H9 (cell line): Measurements from ENCODE around the gene EYA4. TPM values are rescaled to one million over a fixed set of nuclear protein-coding genes. Genes with fewer than 3 reads are reported as not detected.

ENCODE experiments used
- DNase-seq: peaks from one replicate; pipeline ENCODE4 v3.0.0-alpha.2; 2017
- H2AFZ ChIP-seq: one replicate; pipeline ENCODE4 v1.6.1; 2013; ENCODE audit warnings: mild to moderate bottlenecking, low read length, control low read depth, moderate library complexity
- H2AK5ac ChIP-seq: 2 replicates; pipeline ENCODE4 v1.6.1; 2013; ENCODE audit warnings: low read length, control low read depth, mixed read lengths; ENCODE audit not compliant: insufficient read length
- H2BK120ac ChIP-seq: one replicate; pipeline ENCODE4 v1.6.1; 2013; ENCODE audit warnings: low read depth, mild to moderate bottlenecking, low read length, control low read depth, inconsistent platforms; ENCODE audit not compliant: poor library complexity, severe bottlenecking
- H2BK12ac ChIP-seq: 2 replicates; pipeline ENCODE4 v1.6.1; 2013; ENCODE audit warnings: low read length, control low read depth, mixed read lengths, low read depth; ENCODE audit not compliant: insufficient read length
- H2BK15ac ChIP-seq: 2 replicates; pipeline ENCODE4 v1.6.1; 2013; ENCODE audit warnings: low read depth, low read length, control low read depth
- H2BK20ac ChIP-seq: one replicate; pipeline ENCODE4 v1.6.1; 2013; ENCODE audit warnings: low read depth, mild to moderate bottlenecking, low read length, control low read depth, inconsistent platforms; ENCODE audit not compliant: poor library complexity, severe bottlenecking
- H2BK5ac ChIP-seq: 2 replicates; pipeline ENCODE4 v1.6.1; 2013; ENCODE audit warnings: low read length, control low read depth, mixed read lengths; ENCODE audit not compliant: insufficient read length
- H3K14ac ChIP-seq: 2 replicates; pipeline ENCODE4 v1.6.1; 2013; ENCODE audit warnings: low read length, control low read depth; ENCODE audit not compliant: insufficient read depth
- H3K18ac ChIP-seq: 2 replicates; pipeline ENCODE4 v1.6.1; 2013; ENCODE audit warnings: low read depth, mild to moderate bottlenecking, mixed read lengths, low read length, control low read depth; ENCODE audit not compliant: insufficient read length
- H3K23ac ChIP-seq: 2 replicates; pipeline ENCODE4 v1.6.1; 2013; ENCODE audit warnings: low read length, control low read depth, mixed read lengths, low read depth; ENCODE audit not compliant: insufficient read length
- H3K23me2 ChIP-seq: 2 replicates; pipeline ENCODE4 v1.6.1; 2013; ENCODE audit warnings: low read depth, mild to moderate bottlenecking, mixed read lengths, low read length, control low read depth; ENCODE audit not compliant: insufficient read length, poor library complexity, severe bottlenecking
- H3K27ac ChIP-seq: 2 replicates; pipeline ENCODE4 v1.5.1; 2013; ENCODE audit warnings: low read length, control low read depth, mixed read lengths, low read depth; ENCODE audit not compliant: insufficient read length
- H3K27me3 ChIP-seq: 2 replicates; pipeline ENCODE4 v1.6.1; 2013; ENCODE audit warnings: low read length, control low read depth, inconsistent platforms; ENCODE audit not compliant: insufficient read depth
- H3K4ac ChIP-seq: 2 replicates; pipeline ENCODE4 v1.6.1; 2013; ENCODE audit warnings: low read depth, mild to moderate bottlenecking, control low read depth, inconsistent platforms, low read length, moderate library complexity
- H3K4me1 ChIP-seq: 2 replicates; pipeline ENCODE4 v1.6.1; 2013; ENCODE audit warnings: low read length, control low read depth, inconsistent platforms; ENCODE audit not compliant: insufficient read depth
- H3K4me2 ChIP-seq: 2 replicates; pipeline ENCODE4 v1.6.1; 2013; ENCODE audit warnings: low read length, control low read depth, mixed read lengths; ENCODE audit not compliant: insufficient read length, insufficient read depth
- H3K56ac ChIP-seq: 2 replicates; pipeline ENCODE4 v1.6.1; 2013; ENCODE audit warnings: low read depth, mild to moderate bottlenecking, mixed read lengths, low read length, control low read depth; ENCODE audit not compliant: insufficient read length
- H3K79me1 ChIP-seq: 2 replicates; pipeline ENCODE4 v1.6.1; 2013; ENCODE audit warnings: low read depth, mild to moderate bottlenecking, moderate library complexity, low read length, control low read depth, inconsistent platforms; ENCODE audit not compliant: insufficient read depth, poor library complexity, severe bottlenecking
- H3K79me2 ChIP-seq: 2 replicates; pipeline ENCODE4 v1.6.1; 2013; ENCODE audit warnings: low read length, control low read depth, inconsistent platforms; ENCODE audit not compliant: insufficient read depth
- H3K9ac ChIP-seq: 2 replicates; pipeline ENCODE4 v1.6.1; 2013; ENCODE audit warnings: low read length, control low read depth, mixed read lengths; ENCODE audit not compliant: insufficient read length; ENCODE audit errors: extremely low read depth
- H3K9me3 ChIP-seq: one replicate; pipeline ENCODE4 v1.6.1; 2013; ENCODE audit warnings: low read depth, low read length, inconsistent platforms; ENCODE audit not compliant: control insufficient read depth
- H3T11ph ChIP-seq: one replicate; pipeline ENCODE4 v1.6.1; 2013; ENCODE audit warnings: mild to moderate bottlenecking, low read length, control low read depth, inconsistent platforms
- H4K20me1 ChIP-seq: one replicate; pipeline ENCODE4 v1.6.1; 2013; ENCODE audit not compliant: control insufficient read depth, insufficient read length, insufficient read depth
- H4K5ac ChIP-seq: 2 replicates; pipeline ENCODE4 v1.6.1; 2013; ENCODE audit warnings: low read depth, mild to moderate bottlenecking, mixed read lengths, low read length, control low read depth; ENCODE audit not compliant: insufficient read length
- H4K8ac ChIP-seq: replicated peaks from 2 replicates; pipeline ENCODE4 v1.6.1; 2013; ENCODE audit warnings: low read length, control low read depth, mixed read lengths, low read depth; ENCODE audit not compliant: insufficient read length
- H4K91ac ChIP-seq: 2 replicates; pipeline ENCODE4 v1.6.1; 2013; ENCODE audit warnings: low read depth, mild to moderate bottlenecking, moderate library complexity, mixed read lengths, low read length, control low read depth; ENCODE audit not compliant: insufficient read length
- H3K27ac Mint-ChIP-seq, 3 experiments: 2 replicates in 2 of 3; 3 replicates in 1 of 3; pipeline ENCODE4 v1.8.0; 2020 to 2021; ENCODE audit warnings: mixed read lengths in 3 of 3, mild to moderate bottlenecking in 1 of 3, moderate library complexity in 1 of 3
- H3K27me3 Mint-ChIP-seq: 2 replicates; pipeline ENCODE4 v1.8.0; 2021; ENCODE audit warnings: low read depth, mild to moderate bottlenecking, moderate library complexity, mixed read lengths
- H3K36me3 Mint-ChIP-seq, 3 experiments: 2 replicates in 2 of 3; 3 replicates in 1 of 3; pipeline ENCODE4 v1.8.0; 2020 to 2021; ENCODE audit warnings: low read depth in 3 of 3, mixed read lengths in 3 of 3; ENCODE audit not compliant: insufficient read depth in 1 of 3
- H3K4me1 Mint-ChIP-seq, 2 experiments: 2 replicates each; pipeline ENCODE4 v1.8.0; 2020; ENCODE audit warnings: mixed read lengths in 2 of 2
- H3K4me3 Mint-ChIP-seq, 2 experiments: 2 replicates in 1 of 2; 3 replicates in 1 of 2; pipeline ENCODE4 v1.8.0; 2020 to 2021; ENCODE audit warnings: mild to moderate bottlenecking in 2 of 2, mixed read lengths in 2 of 2, moderate library complexity in 1 of 2
- H3K9me3 Mint-ChIP-seq, 2 experiments: 2 replicates in 1 of 2; 3 replicates in 1 of 2; pipeline ENCODE4 v1.8.0; 2020; ENCODE audit warnings: mild to moderate bottlenecking in 2 of 2, mixed read lengths in 2 of 2, moderate library complexity in 1 of 2
- WGBS: extraction: QIAGEN DNeasy Blood & Tissue Kit; methylation state at CpG from one replicate; pipeline ENCODE4 v1.1.7; 2013; ENCODE audit warnings: missing lambda C conversion rate, low lambda C conversion rate, mixed read lengths; ENCODE audit not compliant: insufficient read length; ENCODE audit errors: extremely low coverage; 5-methylcytosine and 5-hydroxymethylcytosine counted together
- total RNA-seq: library from RNA; stranded (reverse); gene quantifications from 2 replicates; pipeline ENCODE4 v1.2.1, GENCODE V29; 2021
- TF ChIP-seq, protein P1 (sequence below): fragments of 200-600 bp; sonication (generic); conservative IDR thresholded peaks from 3 replicates; pipeline ENCODE4 v1.8.0; 2021; ENCODE audit warnings: antibody characterized with exemption, mild to moderate bottlenecking

EYA4 gene
- total RNA-seq, 1 experiment from 2014 or later = 0.26 TPM

- TF ChIP-seq, protein P1, sequence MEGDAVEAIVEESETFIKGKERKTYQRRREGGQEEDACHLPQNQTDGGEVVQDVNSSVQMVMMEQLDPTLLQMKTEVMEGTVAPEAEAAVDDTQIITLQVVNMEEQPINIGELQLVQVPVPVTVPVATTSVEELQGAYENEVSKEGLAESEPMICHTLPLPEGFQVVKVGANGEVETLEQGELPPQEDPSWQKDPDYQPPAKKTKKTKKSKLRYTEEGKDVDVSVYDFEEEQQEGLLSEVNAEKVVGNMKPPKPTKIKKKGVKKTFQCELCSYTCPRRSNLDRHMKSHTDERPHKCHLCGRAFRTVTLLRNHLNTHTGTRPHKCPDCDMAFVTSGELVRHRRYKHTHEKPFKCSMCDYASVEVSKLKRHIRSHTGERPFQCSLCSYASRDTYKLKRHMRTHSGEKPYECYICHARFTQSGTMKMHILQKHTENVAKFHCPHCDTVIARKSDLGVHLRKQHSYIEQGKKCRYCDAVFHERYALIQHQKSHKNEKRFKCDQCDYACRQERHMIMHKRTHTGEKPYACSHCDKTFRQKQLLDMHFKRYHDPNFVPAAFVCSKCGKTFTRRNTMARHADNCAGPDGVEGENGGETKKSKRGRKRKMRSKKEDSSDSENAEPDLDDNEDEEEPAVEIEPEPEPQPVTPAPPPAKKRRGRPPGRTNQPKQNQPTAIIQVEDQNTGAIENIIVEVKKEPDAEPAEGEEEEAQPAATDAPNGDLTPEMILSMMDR = no peak
- no peak overlapping the region for H3K4ac ChIP-seq
Observed at GRCh38 chr6:133359760-133360159, 118.6 kb downstream of the EYA4 start.

More at GRCh38 chr6:133359760-133360159, 118.6 kb downstream of the EYA4 start:
- H3K4me2 ChIP-seq = no peak overlapping the region
- no peak overlapping the region for H3K4me3 Mint-ChIP-seq
- no peak overlapping the region for H2AFZ ChIP-seq
- H3K27ac ChIP-seq = no peak overlapping the region
- no peak overlapping the region for H2BK5ac ChIP-seq
- no peak overlapping the region for H3K23ac ChIP-seq
- H3K79me1 ChIP-seq = no peaks in the 10 kb centered on the region
- no peaks in the 10 kb centered on the region for H3K9me3 Mint-ChIP-seq
- no peak overlapping the region for H2BK12ac ChIP-seq
- no peak overlapping the region for H2BK15ac ChIP-seq
- peaks cover 0 to 4% of the 10 kb centered on the region in 2 experiments; a peak in 1 of 4 replicates for H3K4me1 Mint-ChIP-seq
- no peak overlapping the region for H4K8ac ChIP-seq
- no peak overlapping the region for H3K56ac ChIP-seq
- no peaks in the 10 kb centered on the region for H4K20me1 ChIP-seq
- DNase-seq = no peak
- H3K18ac ChIP-seq = no peak overlapping the region
- H3K9ac ChIP-seq = no peak overlapping the region
- H3K27me3 ChIP-seq = no peaks in the 10 kb centered on the region
- no peak overlapping the region for H2BK20ac ChIP-seq
- H3K79me2 ChIP-seq = no peaks in the 10 kb centered on the region
- no peaks in the 10 kb centered on the region; the same call in 1 of the 2 replicates for H3K27me3 Mint-ChIP-seq
- no peaks in the 10 kb centered on the region for H3K4me1 ChIP-seq
- no CpG with 5 or more reads among the region's 1 CpG for WGBS
- no peak overlapping the region for H4K91ac ChIP-seq
- no peak overlapping the region for H3K14ac ChIP-seq
- no peak overlapping the region for H2AK5ac ChIP-seq
- no peak overlapping the region for H4K5ac ChIP-seq
- H3K36me3 Mint-ChIP-seq = no peaks in the 10 kb centered on the region
- H2BK120ac ChIP-seq = no peak overlapping the region
- no peaks in the 10 kb centered on the region for H3K23me2 ChIP-seq
- H3T11ph ChIP-seq = no peak overlapping the region
- H3K27ac Mint-ChIP-seq = no peak overlapping the region
- H3K9me3 ChIP-seq = no peaks in the 10 kb centered on the region
